HepG2 (cell line): Measurements from ENCODE around the gene INF2. TPM values are rescaled to one million over a fixed set of nuclear protein-coding genes. Genes with fewer than 3 reads are reported as not detected.

Experiments
- FOSL1 ChIP-seq: sonication (generic); formaldehyde crosslinking; IDR thresholded peaks from 2 replicates; pipeline ENCODE4 v1.9.0; 2021; ENCODE audit warnings: missing genetic modification reagents, borderline replicate concordance
- HCFC1 ChIP-seq: fragments of 150-350 bp; IDR thresholded peaks from 2 replicates; pipeline ENCODE4 v1.6.1; 2014; ENCODE audit warnings: low read depth, low read length
- HES4 ChIP-seq: sonication (generic); formaldehyde crosslinking; IDR thresholded peaks from 2 replicates; pipeline ENCODE4 v1.9.0; 2021; ENCODE audit warnings: mild to moderate bottlenecking, missing genetic modification reagents, borderline replicate concordance
- HMGA1 ChIP-seq: sonication (generic); formaldehyde crosslinking; conservative IDR thresholded peaks from 2 replicates; pipeline ENCODE4 v1.4.0; 2020; ENCODE audit warnings: missing genetic modification reagents
- HNRNPUL1 ChIP-seq: fragments of 200-400 bp; formaldehyde crosslinking; IDR thresholded peaks from 2 replicates; pipeline ENCODE4 v1.6.1; 2017; ENCODE audit warnings: low read depth, mild to moderate bottlenecking, low read length, moderate library complexity
- KLF11 ChIP-seq: IDR thresholded peaks from 2 replicates; pipeline ENCODE4 v1.6.1; 2016; ENCODE audit warnings: missing compliant biosample characterization
- MNT ChIP-seq: fragments of 450-650 bp; IDR thresholded peaks from 2 replicates; pipeline ENCODE4 v1.6.1; 2016
- NR2C2 ChIP-seq: sonication (generic); formaldehyde crosslinking; IDR thresholded peaks from 2 replicates; pipeline ENCODE4 v1.4.0; 2020; ENCODE audit warnings: missing genetic modification reagents, mild to moderate bottlenecking, moderate library complexity, borderline replicate concordance
- PREB ChIP-seq: sonication (generic); formaldehyde crosslinking; IDR thresholded peaks from 2 replicates; pipeline ENCODE4 v1.4.0; 2020; ENCODE audit warnings: missing genetic modification reagents
- RERE ChIP-seq: IDR thresholded peaks from 2 replicates; pipeline ENCODE4 v1.6.1; 2016; ENCODE audit warnings: low read depth, missing genetic modification reagents, missing compliant biosample characterization
- SOX5 ChIP-seq: IDR thresholded peaks from 2 replicates; pipeline ENCODE4 v1.6.1; 2016; ENCODE audit warnings: borderline replicate concordance
- TMF1 ChIP-seq: sonication (generic); formaldehyde crosslinking; IDR thresholded peaks from 2 replicates; pipeline ENCODE4 v1.8.1; 2022; ENCODE audit warnings: low read depth, missing genetic modification reagents
- YY1 ChIP-seq: IDR thresholded peaks from 2 replicates; pipeline ENCODE4 v1.6.1; 2011; ENCODE audit warnings: low read length, low read depth, moderate library complexity, mild to moderate bottlenecking; ENCODE audit not compliant: insufficient read depth, insufficient replicate concordance
- ZFAT ChIP-seq: sonication (generic); formaldehyde crosslinking; conservative IDR thresholded peaks from 2 replicates; pipeline ENCODE4 v1.8.1; 2023; ENCODE audit warnings: missing genetic modification reagents, inconsistent platforms
- ZNF136 ChIP-seq: sonication (generic); formaldehyde crosslinking; IDR thresholded peaks from 2 replicates; pipeline ENCODE4 v1.8.1; 2022; ENCODE audit warnings: low read depth, mild to moderate bottlenecking, moderate library complexity, missing genetic modification reagents
- ZNF501 ChIP-seq: sonication (generic); formaldehyde crosslinking; IDR thresholded peaks from 2 replicates; pipeline ENCODE4 v1.5.1; 2020; ENCODE audit warnings: mild to moderate bottlenecking, moderate library complexity, missing genetic modification reagents
- ZNF503 ChIP-seq: sonication (generic); formaldehyde crosslinking; IDR thresholded peaks from 2 replicates; pipeline ENCODE4 v1.4.0; 2020; ENCODE audit warnings: missing genetic modification reagents
- ZNF552 ChIP-seq: sonication (generic); formaldehyde crosslinking; IDR thresholded peaks from 2 replicates; pipeline ENCODE4 v1.9.0; 2022; ENCODE audit warnings: missing genetic modification reagents, mild to moderate bottlenecking, borderline replicate concordance
- ZNF766 ChIP-seq: sonication (generic); formaldehyde crosslinking; IDR thresholded peaks from 2 replicates; pipeline ENCODE4 v1.5.0; 2020; ENCODE audit warnings: missing genetic modification reagents, borderline replicate concordance
- polyA plus RNA-seq, 8 experiments: library from polyadenylated mRNA; depleted of rRNA in 3 of 8; stranded (reverse) in 7 of 8; unstranded in 1 of 8; fragments of >200 nt; fragmentation: Illumina TruSeq in 4 of 8; extraction: Trizol in 4 of 8; gene quantifications; 2 replicates each; pipeline versions ENCODE4 v1.2.1 to v1.2.3, GENCODE V29; 2011 to 2016; ENCODE audit warnings: low read depth in 4 of 8, missing spikeins in 1 of 8, mixed read lengths in 1 of 8; ENCODE audit not compliant: insufficient read depth in 1 of 8
- total RNA-seq, 5 experiments: library from RNA; depleted of rRNA; stranded (reverse); fragments of >200 nt; fragmentation: Illumina TruSeq; extraction: Trizol; gene quantifications; 2 replicates each; pipeline ENCODE4 v1.2.3, GENCODE V29; 2016; ENCODE audit warnings: low read depth in 1 of 5
- TF ChIP-seq, protein P1 (sequence below): sonication (generic); formaldehyde crosslinking; IDR thresholded peaks from 2 replicates; pipeline ENCODE4 v1.9.0; 2021; ENCODE audit warnings: missing genetic modification reagents, borderline replicate concordance

The INF2 gene
- total and polyA plus RNA-seq, 2 of the 13 experiments (the other 11 are each of a cell fraction or from before 2014, with no cell fraction given), result 16.4 to 26.4 TPM

DNA sequence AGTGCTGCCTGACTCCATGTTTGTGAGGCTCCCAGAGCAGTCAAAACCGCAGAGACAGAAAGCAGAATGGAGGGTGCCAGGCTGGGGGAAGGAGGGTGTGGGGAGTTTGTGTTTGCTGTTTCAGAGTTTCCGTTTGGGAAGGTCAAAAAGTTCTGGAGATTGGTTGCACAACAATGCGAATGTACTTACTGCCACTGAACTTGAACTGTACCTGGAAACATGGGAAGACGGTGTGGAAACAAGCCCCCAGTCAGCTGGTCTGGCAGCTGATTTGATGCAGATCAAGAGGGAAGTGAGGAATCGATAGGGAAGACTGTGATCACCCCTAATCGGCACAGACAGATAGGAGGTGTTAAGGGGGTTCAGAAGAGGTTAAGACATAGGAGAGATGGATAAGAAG lies 35.3 kb upstream of the INF2 start (continued):
- TF ChIP-seq MNT, result no peak
- TF ChIP-seq HCFC1, result no peak
- TF ChIP-seq ZNF501 (CRISPR knock-in tag), result peak; percentile 68
- no peak for TF ChIP-seq ZNF552
- no peak for TF ChIP-seq ZFAT (CRISPR knock-in tag)
- TF ChIP-seq TMF1 (CRISPR knock-in tag), result no peak
- no peak for TF ChIP-seq ZNF766
- TF ChIP-seq YY1, result peak; percentile 42
- TF ChIP-seq FOSL1 (CRISPR knock-in tag), result no peak
- no peak for TF ChIP-seq HNRNPUL1
- no peak for TF ChIP-seq ZNF136
- no peak for TF ChIP-seq HMGA1 (CRISPR knock-in tag)
- peak; percentile 38; the same call in 1 of the 2 replicates for TF ChIP-seq NR2C2 (CRISPR knock-in tag)
- TF ChIP-seq HES4 (CRISPR knock-in tag), result no peak
- no peak for TF ChIP-seq PREB (CRISPR knock-in tag)
- TF ChIP-seq SOX5 (CRISPR knock-in tag), result peak; percentile 85
- TF ChIP-seq ZNF503 (CRISPR knock-in tag), result no peak
- TF ChIP-seq, protein P1, sequence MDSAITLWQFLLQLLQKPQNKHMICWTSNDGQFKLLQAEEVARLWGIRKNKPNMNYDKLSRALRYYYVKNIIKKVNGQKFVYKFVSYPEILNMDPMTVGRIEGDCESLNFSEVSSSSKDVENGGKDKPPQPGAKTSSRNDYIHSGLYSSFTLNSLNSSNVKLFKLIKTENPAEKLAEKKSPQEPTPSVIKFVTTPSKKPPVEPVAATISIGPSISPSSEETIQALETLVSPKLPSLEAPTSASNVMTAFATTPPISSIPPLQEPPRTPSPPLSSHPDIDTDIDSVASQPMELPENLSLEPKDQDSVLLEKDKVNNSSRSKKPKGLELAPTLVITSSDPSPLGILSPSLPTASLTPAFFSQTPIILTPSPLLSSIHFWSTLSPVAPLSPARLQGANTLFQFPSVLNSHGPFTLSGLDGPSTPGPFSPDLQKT, result no peak
- no peak for TF ChIP-seq KLF11 (CRISPR knock-in tag)
- TF ChIP-seq RERE (CRISPR knock-in tag), result no peak
